ENCODE results near the gene PSTPIP1.

The PSTPIP1 gene

DNA sequence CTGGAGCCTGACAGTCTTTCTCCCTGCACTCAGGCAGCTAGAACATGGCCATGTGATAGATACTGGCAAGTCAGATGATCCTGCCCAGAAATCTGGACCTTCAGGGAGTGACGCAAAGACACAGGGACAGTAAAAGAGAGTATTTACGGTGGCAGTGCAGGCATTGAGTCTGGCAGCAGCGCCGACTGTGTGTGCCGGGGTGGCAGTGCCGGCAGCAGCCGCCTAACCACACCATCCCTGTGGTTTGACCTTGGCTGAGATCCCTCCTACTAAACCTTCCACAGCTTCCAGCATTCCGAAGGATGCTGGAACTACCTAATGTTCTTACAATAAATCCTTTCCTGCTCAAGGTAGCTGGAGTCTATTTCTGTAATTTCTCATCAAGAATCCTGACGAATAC lies 80.6 kb downstream of the PSTPIP1 start:
- DNase-seq, result no peak

DNA sequence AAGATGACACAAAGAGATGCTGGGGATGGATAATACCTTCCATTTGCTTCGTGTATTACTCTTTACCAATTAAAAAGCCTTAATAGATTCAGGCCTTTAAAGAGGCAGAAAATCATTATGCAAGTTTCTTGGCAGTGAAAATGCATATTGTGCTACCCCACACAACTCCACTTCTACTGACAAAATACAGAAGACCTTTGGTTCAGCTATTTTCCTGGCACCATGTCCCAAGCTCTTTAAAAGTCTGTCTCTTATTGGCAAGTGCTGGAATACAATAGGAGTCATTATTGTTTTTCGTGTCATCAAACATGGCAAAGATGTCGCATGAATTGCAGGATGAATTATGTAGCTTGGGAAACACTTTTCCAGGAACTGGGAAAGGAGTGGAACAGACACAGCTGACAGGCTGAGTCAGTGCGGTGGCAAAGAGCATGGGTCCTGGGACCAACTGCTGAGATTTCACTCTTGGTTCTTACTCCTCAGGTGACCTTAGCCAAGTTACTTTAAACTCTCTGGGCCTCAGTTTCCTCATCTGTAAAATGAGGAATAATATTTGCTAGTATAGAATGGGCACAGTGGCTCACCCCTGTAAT lies 81.5 kb downstream of the PSTPIP1 start:
- no peak for DNase-seq

DNA sequence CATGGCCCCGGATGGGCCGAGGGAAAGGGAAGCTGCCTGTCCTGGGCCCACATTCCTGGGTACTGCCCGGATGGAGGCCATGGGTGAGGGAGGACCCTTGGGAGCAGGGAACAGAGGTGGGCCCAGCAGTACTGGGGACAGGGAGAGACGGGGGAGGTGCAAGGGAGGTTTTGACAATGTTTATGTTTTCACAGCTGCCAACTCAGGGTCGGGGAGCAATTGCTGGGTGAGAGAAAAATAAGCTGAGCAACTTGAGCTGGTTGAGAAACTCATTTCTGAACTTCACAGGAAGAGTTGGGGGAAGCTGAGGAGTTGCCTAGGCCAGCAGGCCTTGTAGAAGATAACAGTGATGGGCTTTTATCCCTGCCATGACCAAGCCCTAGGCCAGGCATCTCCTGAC lies 87.0 kb downstream of the PSTPIP1 start:
- no peak for DNase-seq

- peak; percentile 40 for DNase-seq
Observed at GRCh38 chr15:77083381-77084160, 88.6 kb downstream of the PSTPIP1 start.

DNA sequence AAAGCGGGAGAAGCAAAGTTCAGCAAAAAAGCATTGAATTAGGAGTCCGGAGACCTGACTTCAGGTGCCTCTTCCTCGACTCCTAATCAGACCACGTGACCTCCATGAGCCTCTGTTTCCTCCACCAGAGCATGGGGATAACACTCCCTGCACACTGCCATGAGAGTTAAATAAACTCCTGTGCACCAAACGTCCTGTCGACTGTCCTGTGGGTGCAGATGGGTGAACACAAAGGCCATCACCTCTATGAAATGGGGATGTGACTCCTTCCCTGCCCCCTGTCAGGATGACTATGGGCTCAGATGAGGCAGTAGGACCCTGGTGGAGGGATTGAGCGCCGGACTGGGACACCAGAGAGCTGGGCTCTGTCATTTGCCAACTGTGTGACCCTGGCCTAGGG lies 89.5 kb downstream of the PSTPIP1 start:
- DNase-seq, result no peak

GRCh38 chr15:77085297-77085696 lies 90.4 kb downstream of the PSTPIP1 start:
- DNase-seq, result no peak
